ENCODE data around the gene EZH2.

DNA sequence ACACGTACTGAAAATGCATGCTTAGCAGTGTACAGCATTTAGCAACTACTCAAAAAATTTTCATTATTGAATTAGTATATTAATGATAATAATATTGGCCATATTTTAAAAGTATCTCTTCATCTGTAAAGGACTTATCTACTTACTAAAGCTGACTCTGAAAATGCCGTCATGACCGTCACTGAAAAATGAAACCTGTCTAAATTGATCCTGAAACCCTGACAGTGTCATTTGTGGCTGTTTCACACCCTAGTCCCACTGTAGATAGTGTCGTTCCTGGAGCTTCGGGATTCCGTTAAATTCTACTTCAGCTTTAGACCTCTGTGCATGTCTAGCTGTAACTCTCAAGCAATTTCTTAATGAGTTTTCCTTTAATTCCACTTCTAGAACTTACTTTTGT is 35.8 kb upstream of the EZH2 start:
- TF ChIP-seq POLR2AphosphoS5 (IDR thresholded peaks at IDR 0.05; ENCODE audit: insufficient read depth, low read depth, low read length) (no peak), POLR2A (IDR thresholded peaks at IDR 0.05; ENCODE audit: low read depth, low read length) (no peak), MYC (IDR thresholded peaks at IDR 0.05; ENCODE audit: low read depth, low read length) (no peak), EZH2 (IDR thresholded peaks at IDR 0.05; ENCODE audit: borderline replicate concordance, low read depth, low read length, severe bottlenecking) (no peak), JUN (IDR thresholded peaks at IDR 0.05; ENCODE audit: borderline replicate concordance, insufficient read depth, insufficient read length, low read depth) (no peak)
- TF ChIP-seq, protein P1, sequence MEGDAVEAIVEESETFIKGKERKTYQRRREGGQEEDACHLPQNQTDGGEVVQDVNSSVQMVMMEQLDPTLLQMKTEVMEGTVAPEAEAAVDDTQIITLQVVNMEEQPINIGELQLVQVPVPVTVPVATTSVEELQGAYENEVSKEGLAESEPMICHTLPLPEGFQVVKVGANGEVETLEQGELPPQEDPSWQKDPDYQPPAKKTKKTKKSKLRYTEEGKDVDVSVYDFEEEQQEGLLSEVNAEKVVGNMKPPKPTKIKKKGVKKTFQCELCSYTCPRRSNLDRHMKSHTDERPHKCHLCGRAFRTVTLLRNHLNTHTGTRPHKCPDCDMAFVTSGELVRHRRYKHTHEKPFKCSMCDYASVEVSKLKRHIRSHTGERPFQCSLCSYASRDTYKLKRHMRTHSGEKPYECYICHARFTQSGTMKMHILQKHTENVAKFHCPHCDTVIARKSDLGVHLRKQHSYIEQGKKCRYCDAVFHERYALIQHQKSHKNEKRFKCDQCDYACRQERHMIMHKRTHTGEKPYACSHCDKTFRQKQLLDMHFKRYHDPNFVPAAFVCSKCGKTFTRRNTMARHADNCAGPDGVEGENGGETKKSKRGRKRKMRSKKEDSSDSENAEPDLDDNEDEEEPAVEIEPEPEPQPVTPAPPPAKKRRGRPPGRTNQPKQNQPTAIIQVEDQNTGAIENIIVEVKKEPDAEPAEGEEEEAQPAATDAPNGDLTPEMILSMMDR (IDR thresholded peaks at IDR 0.05; ENCODE audit: extremely low read depth in 1 of 2, insufficient read depth in 1 of 2, low read depth in 1 of 2, low read length in 2 of 2) = no peak
- TF ChIP-seq, protein P2, sequence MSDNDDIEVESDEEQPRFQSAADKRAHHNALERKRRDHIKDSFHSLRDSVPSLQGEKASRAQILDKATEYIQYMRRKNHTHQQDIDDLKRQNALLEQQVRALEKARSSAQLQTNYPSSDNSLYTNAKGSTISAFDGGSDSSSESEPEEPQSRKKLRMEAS (IDR thresholded peaks at IDR 0.05; ENCODE audit: insufficient read depth, insufficient read length) = no peak
